ENCODE data around the gene FRMD3. TPM values are rescaled to one million over a fixed set of nuclear protein-coding genes. Genes with fewer than 3 reads are reported as not detected.

The FRMD3 gene
- total and polyA plus RNA-seq, 2 donors (not counting 3 experiments of a cell fraction or from before 2014, with no cell fraction given), result 3.0 to 6.1 TPM

GRCh38 chr9:83449166-83449565, 89.0 kb downstream of the FRMD3 start:
- no peak for FAIRE-seq
- Histone ChIP-seq H3K4me2 (ENCODE audit: insufficient read depth, low read length) (no peak overlapping the region), H3K9me3 (replicated peaks; ENCODE audit: control insufficient read depth, insufficient read depth, low read length) (no peaks in the 10 kb centered on the region), H3K79me2 (ENCODE audit: control insufficient read depth, insufficient read depth, low read length) (no peaks in the 10 kb centered on the region), H3K27me3 (ENCODE audit: control insufficient read depth in 2 of 2, insufficient read depth in 2 of 2, low read length in 2 of 2) (no peaks in the 10 kb centered on the region), H4K20me1 (replicated peaks; ENCODE audit: control insufficient read depth, extremely low read depth, insufficient read depth, low read length) (no peaks in the 10 kb centered on the region), H3K4me1 (ENCODE audit: control insufficient read depth, extremely low read depth, insufficient read depth, low read length) (no peaks in the 10 kb centered on the region), H3K9me1 (replicated peaks; ENCODE audit: control insufficient read depth, extremely low read depth, insufficient read depth, low read length) (no peaks in the 10 kb centered on the region), H3K4me3 (replicated peaks in 1 of 3; ENCODE audit: insufficient read depth in 1 of 3, low read depth in 1 of 3, low read length in 3 of 3) (no peak overlapping the region), H3K27ac (ENCODE audit: insufficient read depth, low read depth, low read length) (no peak overlapping the region), H2AFZ (ENCODE audit: low read depth, low read length) (no peak overlapping the region), H3K9ac (replicated peaks; ENCODE audit: extremely low read depth, insufficient read depth, low read length) (no peak overlapping the region), H3K36me3 (ENCODE audit: control insufficient read depth in 2 of 2, extremely low read depth in 1 of 2, insufficient read depth in 2 of 2, low read length in 2 of 2) (no peaks in the 10 kb centered on the region)
- TF ChIP-seq CTCF (IDR thresholded peaks at IDR 0.05; ENCODE audit: extremely low read depth in 1 of 2, insufficient read depth in 1 of 2, low read depth in 1 of 2, low read length in 2 of 2), result no peak
- TF ChIP-seq MAX (IDR thresholded peaks at IDR 0.05; ENCODE audit: insufficient read depth, insufficient read length), result no peak
- no peak for TF ChIP-seq POLR2AphosphoS5 (IDR thresholded peaks at IDR 0.05; ENCODE audit: insufficient read depth, low read depth, low read length)
- TF ChIP-seq EZH2 (IDR thresholded peaks at IDR 0.05; ENCODE audit: borderline replicate concordance, low read depth, low read length, severe bottlenecking), result no peak
- TF ChIP-seq JUN (IDR thresholded peaks at IDR 0.05; ENCODE audit: borderline replicate concordance, insufficient read depth, insufficient read length, low read depth), result no peak
- no peak for TF ChIP-seq MYC (IDR thresholded peaks at IDR 0.05; ENCODE audit: low read depth, low read length)
- TF ChIP-seq GATA2 (IDR thresholded peaks at IDR 0.05; ENCODE audit: insufficient read depth, insufficient read length, low read depth, low read length), result no peak
- no peak for TF ChIP-seq FOS (IDR thresholded peaks at IDR 0.05; ENCODE audit: borderline replicate concordance, insufficient read depth, low read length)
- no peak for TF ChIP-seq POLR2A (IDR thresholded peaks at IDR 0.05; ENCODE audit: low read depth, low read length)
- POLR2A ChIA-PET, result no interaction called here
- BruUV-seq (replicated peaks), result no TSS peak
- no peak for DNase-seq (ENCODE audit: low read depth, low spot score)
- dilution Hi-C loops (cut with MboI; ENCODE audit: extremely low pct_ligation_motif_present, low sequenced_read_pairs) (no loop called here), intact Hi-C loops (cut with micrococcal nuclease) (no loop called here)
- CTCF ChIA-PET, result interaction anchor here (1.1 kb wide), 1 partner anchor 115 kb away, joined by 5 read pairs; no protein-coding TSS in a partner anchor

Data from endothelial cell of umbilical vein (primary cell).